GM12891 (cell line): ENCODE data around the gene CSNK1G1.

Source experiments
- POLR2A ChIP-seq: IDR thresholded peaks from 2 replicates; pipeline ENCODE4 v1.6.1; 2011; ENCODE audit warnings: low read depth, low read length, control low read depth
- POLR2AphosphoS5 ChIP-seq: IDR thresholded peaks from 2 replicates; pipeline ENCODE4 v1.6.1; 2011; ENCODE audit warnings: low read depth, low read length, control low read depth
- POU2F2 ChIP-seq: IDR thresholded peaks from 2 replicates; pipeline ENCODE4 v1.6.1; 2011; ENCODE audit warnings: low read depth, mild to moderate bottlenecking, control low read depth, low read length, moderate library complexity
- SPI1 ChIP-seq: IDR thresholded peaks from 2 replicates; pipeline ENCODE4 v1.6.1; 2011; ENCODE audit warnings: low read depth, low read length, control low read depth
- TAF1 ChIP-seq: IDR thresholded peaks from 2 replicates; pipeline ENCODE4 v1.6.1; 2011; ENCODE audit warnings: low read depth, low read length, control low read depth

GRCh38 chr15:64383760-64384159 lies 27.8 kb upstream of the CSNK1G1 start:
- TF ChIP-seq POLR2A (no peak), POLR2AphosphoS5 (no peak), TAF1 (no peak), SPI1 (no peak), POU2F2 (no peak)
